ENCODE data around the gene KIAA1328.

GRCh38 chr18:36888778-36889177 lies 59.9 kb downstream of the KIAA1328 start:
- no peak for TF ChIP-seq EZH2 (IDR thresholded peaks at IDR 0.05; ENCODE audit: borderline replicate concordance, insufficient read depth, low read length, poor library complexity, severe bottlenecking)
- TF ChIP-seq CTCF (IDR thresholded peaks at IDR 0.05; ENCODE audit: poor library complexity, severe bottlenecking), result no peak
- no peak for TF ChIP-seq EP300 (conservative IDR thresholded peaks at IDR 0.05; ENCODE audit: poor library complexity, severe bottlenecking)
- no peak for TF ChIP-seq POLR2AphosphoS5 (IDR thresholded peaks at IDR 0.05)
- TF ChIP-seq RAD21 (conservative IDR thresholded peaks at IDR 0.05), result no peak

All from neural cell (in vitro differentiated cells).